Suppressor macrophage (primary cell): Measurements from ENCODE around the gene GJB6.
"Not testable (repeated sequence)": the region's sequence is repeated elsewhere in the genome, so short reads cannot be mapped to it uniquely, and the experiment has no call there.

Experiments
- DNase-seq, 4 experiments: peaks; one replicate each; pipeline ENCODE4 v3.0.0-alpha.2; 2020 to 2022
- total RNA-seq, 17 experiments: gene quantifications; one replicate each; lab custom pipeline; 2026; ENCODE audit warnings: mixed read lengths in 6 of 17, inconsistent platforms in 3 of 17; lab: John Stamatoyannopoulos, UW

GJB6 gene
- 0 to 1.3 (median 0.12) reads per million in 17 experiments for total RNA-seq

GRCh38 chr13:20231839-20232555 is at the start of gene GJB6:
GJB6 (minus strand) TSS chr13:20232319; CDS start chr13:20223480, 8,839 bp downstream.
- DNase-seq = peak in 2 of 4 experiments; percentile 31 to 51

- not testable (repeated sequence) for DNase-seq
Observed at GRCh38 chr13:20276901-20277300, 44.8 kb upstream of the GJB6 start.

- no peak for DNase-seq
Observed at GRCh38 chr13:20274466-20274865, 42.3 kb upstream of the GJB6 start.

GRCh38 chr13:20272588-20273171 is 40.6 kb upstream of the GJB6 start:
- no peak for DNase-seq

GRCh38 chr13:20272104-20272503 is 40.0 kb upstream of the GJB6 start:
- no peak for DNase-seq

GRCh38 chr13:20271441-20271840 is 39.3 kb upstream of the GJB6 start:
- no peak for DNase-seq

GRCh38 chr13:20270163-20270865 is 38.2 kb upstream of the GJB6 start:
- no peak for DNase-seq

- DNase-seq = no peak
Observed at GRCh38 chr13:20264271-20265018, 32.3 kb upstream of the GJB6 start.

- DNase-seq = no peak
Observed at GRCh38 chr13:20263393-20264044, 31.4 kb upstream of the GJB6 start.

GRCh38 chr13:20258963-20259288 is 26.8 kb upstream of the GJB6 start:
- DNase-seq = no peak

GRCh38 chr13:20258208-20258962 is 26.3 kb upstream of the GJB6 start:
- no peak for DNase-seq

GRCh38 chr13:20254076-20254475 is 22.0 kb upstream of the GJB6 start:
- DNase-seq = no peak

GRCh38 chr13:20249913-20250312 is 17.8 kb upstream of the GJB6 start:
- no peak for DNase-seq

GRCh38 chr13:20247963-20248362 is 15.8 kb upstream of the GJB6 start:
- no peak for DNase-seq

- DNase-seq = no peak
Observed at GRCh38 chr13:20247403-20247802, 15.3 kb upstream of the GJB6 start.

- no peak for DNase-seq
Observed at GRCh38 chr13:20241593-20241992, 9.5 kb upstream of the GJB6 start.

- DNase-seq = no peak
Observed at GRCh38 chr13:20239748-20240147, 7.6 kb upstream of the GJB6 start.

- no peak for DNase-seq
Observed at GRCh38 chr13:20232556-20233277, 598 bp upstream of the GJB6 start.

- no peak for DNase-seq
Observed at GRCh38 chr13:20230913-20231838, 943 bp downstream of the GJB6 start.

GRCh38 chr13:20227730-20228129 is 4.4 kb downstream of the GJB6 start:
- DNase-seq = peak in 3 of 4 experiments; percentile 10 to 28 (median 17)
